Measurements from ENCODE around the gene C16orf78.
"Not testable (repeated sequence)": the region's sequence is repeated elsewhere in the genome, so short reads cannot be mapped to it uniquely, and the experiment has no call there.

C16orf78 gene

DNA sequence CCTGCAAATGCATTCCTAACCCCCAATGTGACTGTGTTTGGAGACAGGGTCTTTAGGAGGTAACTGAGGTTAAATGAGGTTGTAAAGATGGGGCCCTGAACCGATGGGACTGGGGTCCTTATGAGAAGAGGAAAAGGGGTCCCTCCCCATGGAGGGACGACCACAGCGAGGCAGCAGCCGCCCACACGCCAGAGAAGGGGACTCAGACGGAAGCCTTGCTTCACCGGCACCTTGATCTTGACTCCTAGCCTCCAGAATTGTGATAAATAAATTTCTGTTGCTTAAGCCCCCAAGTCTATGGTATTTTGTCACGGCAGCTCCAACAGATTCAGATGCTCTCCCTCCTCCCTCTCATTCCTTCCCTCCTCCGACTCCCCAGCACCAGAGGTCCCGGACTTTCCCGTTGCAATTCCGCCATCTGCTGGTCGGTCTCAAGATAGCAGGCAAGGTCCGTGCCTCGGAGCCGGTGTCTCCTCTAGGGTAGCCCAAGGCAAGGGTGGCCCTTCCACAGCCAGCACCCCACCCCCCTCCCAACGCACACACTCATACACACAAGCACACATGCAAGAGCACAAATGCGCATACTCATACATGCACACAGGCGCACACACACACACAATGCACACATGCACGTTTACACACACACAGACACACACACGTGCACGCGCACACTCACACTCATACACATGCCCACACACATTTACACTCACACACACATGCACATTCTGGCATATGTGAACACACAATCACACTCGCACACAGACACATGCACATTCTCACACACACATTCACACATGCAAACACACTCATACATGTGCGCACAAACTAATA, 23.1 kb upstream of the C16orf78 start:
- peak; percentile 7 for DNase-seq

DNA sequence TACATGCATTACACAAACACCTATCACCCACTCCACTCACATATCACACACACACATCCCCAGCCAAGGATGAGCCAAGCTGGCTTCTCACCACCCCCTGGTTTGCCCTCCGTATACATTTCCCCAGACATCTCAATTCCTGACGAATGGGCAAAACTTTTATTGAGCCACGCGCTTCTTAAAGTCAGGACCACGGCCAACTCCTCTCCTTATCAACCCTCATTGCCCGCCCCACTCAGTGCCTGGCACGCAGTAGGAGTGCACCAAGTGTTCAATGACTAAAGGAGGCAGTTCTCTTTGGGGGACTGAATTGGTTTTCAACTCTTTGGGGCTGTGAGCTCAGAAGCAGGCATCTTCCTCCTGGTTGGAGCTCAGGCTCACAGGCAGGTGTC, 22.5 kb upstream of the C16orf78 start:
- DNase-seq, result no peak

- DNase-seq, result no peak
Observed at GRCh38 chr16:49352892-49353291, 20.7 kb upstream of the C16orf78 start.

- DNase-seq, result no peak
Observed at GRCh38 chr16:49353680-49354079, 19.9 kb upstream of the C16orf78 start.

- DNase-seq, result no peak
Observed at GRCh38 chr16:49354101-49354500, 19.5 kb upstream of the C16orf78 start.

- DNase-seq, result no peak
Observed at GRCh38 chr16:49354991-49355390, 18.6 kb upstream of the C16orf78 start.

DNA sequence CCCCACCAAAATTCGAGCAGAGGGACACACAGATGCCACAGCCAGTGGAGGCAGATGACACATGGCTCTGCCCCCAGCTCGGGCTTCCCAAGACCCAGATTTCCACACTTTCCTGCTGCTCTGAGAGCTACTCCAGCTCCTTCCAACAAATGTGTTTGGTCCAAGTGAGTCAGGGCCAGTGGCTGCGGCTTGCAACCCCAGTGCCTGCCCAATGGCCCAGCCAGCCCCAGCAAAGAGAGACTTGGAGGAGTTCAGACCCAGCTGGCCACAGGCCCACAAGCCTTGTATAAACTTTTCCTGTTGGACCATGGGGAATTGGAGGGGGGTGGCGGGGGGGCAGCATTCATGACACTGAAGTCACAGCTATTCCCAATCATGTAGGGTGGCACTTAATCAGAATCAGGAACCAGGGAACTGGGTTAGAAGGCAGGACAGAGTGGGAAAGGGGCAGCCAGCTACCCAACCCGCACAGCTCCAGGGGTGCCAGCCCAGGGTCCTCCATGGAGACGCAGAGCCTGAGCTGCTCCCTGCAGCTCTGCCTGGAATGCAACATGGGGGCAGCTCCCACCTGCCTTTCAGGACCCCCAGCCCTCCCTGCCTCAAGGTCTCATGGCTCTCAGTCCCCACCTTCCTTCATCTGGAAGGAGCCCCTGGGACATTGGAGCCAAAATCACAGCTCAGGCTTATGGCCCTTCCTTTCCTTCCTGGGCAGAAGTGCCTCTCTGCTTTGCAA, 17.5 kb upstream of the C16orf78 start:
- DNase-seq, result no peak

GRCh38 chr16:49356728-49357488, 16.7 kb upstream of the C16orf78 start:
- DNase-seq, result no peak

- DNase-seq, result no peak
Observed at GRCh38 chr16:49359591-49359990, 14.0 kb upstream of the C16orf78 start.

DNA sequence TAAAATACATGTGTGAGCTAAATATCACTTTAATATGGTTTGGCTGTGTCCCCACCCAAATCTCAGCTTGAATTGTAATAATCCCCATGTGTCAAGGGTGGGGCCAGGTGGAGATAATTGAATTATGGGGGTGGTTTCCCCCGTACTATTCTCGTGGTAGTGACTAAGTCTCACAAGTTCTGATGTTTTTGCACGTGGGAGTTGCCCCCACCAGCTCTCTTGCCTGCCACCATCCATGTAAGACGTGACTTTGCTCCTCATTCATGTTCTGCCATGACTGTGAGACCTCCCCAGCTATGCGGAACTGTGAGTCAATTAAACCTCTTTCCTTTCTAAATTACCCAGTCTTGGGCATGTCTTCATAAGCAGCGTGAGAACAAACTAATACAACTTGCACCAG, 11.9 kb upstream of the C16orf78 start:
- DNase-seq, result not testable (repeated sequence)

- DNase-seq, result no peak
Observed at GRCh38 chr16:49362230-49362629, 11.4 kb upstream of the C16orf78 start.

DNA sequence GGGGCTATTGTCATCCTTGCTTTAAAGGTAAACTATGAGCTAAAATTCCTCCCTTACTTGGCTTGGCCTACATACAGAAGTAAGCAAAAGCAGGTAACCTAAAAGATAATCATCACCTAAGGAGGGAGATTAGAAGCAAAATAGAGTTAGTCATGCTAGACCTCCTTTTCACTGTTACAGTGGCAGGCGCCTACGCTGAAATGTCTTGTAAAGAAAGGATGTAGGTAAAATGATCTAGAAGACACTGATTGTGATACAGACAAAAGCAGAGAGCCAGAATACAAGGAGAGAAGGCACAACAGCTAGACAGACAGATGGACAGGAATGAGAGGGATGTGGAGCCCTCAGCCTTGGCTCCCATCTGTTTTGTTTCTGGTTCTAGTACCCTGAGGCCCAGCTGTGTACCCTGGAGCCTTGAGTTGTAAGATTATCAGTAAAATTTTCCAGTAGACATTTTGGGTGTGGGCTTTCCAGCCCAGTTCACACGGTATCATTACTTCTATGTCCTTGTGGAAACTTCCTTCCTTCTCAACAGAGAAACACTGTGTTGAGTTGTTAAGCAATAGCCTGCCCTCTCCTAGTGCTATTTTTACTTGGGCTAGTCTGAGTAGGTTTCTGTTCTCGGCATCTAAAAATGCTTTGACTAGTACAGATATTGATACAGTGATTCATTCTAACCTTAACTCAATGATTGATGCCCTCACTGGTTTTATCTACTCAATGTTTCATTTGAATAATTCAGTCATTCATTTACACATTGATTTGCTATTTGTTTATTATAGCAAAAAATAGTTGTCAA, 7.7 kb upstream of the C16orf78 start:
- DNase-seq, result no peak

GRCh38 chr16:49366669-49367068, 6.9 kb upstream of the C16orf78 start:
- DNase-seq, result no peak

GRCh38 chr16:49369651-49370611, 3.7 kb upstream of the C16orf78 start:
- DNase-seq, result no peak

DNA sequence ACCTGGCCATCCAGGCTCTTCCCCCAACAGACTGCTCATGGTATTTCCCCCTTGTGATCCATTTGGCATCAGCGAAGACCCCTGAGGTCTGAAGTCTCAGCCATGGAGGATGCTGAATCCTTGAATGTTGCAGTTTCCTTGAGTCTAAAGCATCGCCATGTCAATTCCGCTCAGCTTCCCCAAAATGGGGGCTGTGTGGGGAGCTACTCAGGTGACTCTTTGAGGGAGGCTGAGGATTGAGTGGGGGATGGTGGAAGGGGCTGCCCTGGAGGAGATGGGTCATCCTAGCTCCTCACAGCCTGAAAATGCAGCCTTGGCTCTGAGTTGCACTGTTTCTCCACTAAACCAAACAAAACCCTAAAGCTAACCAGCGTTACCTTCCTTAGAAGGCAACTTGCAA, 2.6 kb downstream of the C16orf78 start:
- no peak for DNase-seq

DNA sequence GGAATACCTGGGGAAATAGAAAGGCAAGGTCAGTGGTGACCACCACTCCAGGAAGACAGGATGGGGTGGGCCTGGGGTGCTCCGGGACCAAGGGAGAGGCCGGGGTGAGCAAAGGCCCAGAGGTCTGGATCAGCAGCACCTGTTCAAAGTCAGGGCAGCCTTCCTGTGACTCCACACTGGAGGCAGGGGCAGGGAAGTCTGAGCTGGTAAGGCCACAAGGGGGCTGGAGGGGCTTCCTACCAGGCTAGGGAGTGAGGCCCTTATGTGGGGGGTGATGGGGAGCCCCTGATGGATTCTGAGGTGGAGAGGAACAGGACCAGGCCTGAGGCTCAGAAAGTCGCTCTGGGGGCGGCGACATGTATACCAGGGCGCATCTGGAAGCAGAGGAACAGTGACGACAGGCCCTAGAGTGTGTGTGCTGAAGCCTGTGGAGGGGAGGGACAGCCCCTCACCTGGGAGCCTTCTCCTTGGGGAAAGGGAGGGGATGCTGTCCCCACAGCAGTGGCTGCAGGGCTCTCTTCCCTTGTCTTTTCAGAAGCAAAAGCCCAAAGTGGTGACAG, 3.7 kb downstream of the C16orf78 start:
- DNase-seq, result no peak

- DNase-seq, result no peak
Observed at GRCh38 chr16:49378238-49378637, 4.6 kb downstream of the C16orf78 start.

DNA sequence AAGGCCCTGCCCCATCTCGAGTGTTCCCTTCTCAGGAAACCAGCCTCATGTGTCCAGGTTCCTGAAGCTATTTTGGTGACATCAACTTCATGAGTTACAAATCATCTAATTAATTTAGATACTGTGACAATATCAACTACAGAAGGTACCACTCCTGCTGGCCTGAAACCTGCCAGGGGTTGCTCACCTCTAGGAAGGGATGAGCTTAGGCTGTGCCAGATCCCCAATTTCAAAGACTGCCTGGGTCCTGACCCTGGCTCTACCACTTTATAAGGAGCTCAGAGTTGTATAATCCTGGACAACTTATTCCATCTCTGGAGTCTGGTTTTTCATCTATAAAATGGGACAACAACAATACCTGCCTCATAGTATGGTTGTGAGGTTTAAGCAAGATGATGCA, 5.2 kb downstream of the C16orf78 start:
- DNase-seq, result no peak

GRCh38 chr16:49382916-49383315, 9.3 kb downstream of the C16orf78 start:
- DNase-seq, result no peak

DNA sequence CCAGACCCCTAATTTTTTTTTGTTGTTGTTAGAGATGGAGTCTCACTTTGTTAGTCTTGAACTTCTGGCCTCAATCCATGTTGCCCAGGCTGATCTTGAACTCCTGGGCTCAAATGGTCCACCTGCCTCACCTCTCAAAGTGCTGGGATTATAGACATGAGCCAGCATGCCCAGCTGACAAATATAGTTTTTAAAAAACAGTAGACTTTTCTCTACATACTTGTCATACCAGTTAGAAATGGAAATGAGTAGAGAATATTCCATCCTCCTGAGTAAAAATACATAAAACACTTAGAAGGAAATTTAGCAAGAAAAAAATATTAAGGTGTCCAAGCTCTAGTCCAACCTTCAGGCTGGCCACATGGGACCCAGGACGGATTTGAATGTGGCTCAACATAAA, 21.4 kb downstream of the C16orf78 start:
- DNase-seq, result no peak

DNA sequence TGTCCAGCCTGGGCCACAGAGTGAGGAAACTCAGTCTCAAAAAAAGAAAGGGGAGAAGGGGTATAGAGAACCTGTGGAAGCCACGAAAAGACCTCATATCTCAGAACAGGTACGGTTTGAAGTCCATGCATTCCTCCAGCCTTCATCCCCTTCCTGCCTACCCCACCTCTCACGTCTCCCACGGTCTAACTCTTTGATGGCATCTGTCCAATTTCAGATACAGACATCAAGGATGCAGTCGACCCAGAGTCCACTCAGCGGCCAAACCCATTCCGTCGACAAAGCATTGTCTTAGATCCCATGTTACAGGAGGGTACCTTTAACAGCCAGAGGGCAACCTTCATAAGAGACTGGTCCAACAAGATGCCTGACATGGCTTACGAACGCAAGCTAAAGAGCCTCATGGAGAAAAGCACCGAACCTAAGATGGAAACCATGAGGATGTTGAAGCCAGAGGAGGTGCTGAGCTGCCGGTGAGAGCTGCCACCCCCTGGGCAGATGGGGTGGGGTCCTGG, 22.7 kb downstream of the C16orf78 start:
- no peak for DNase-seq
